Measurements from ENCODE around the gene IQCE. TPM values are rescaled to one million over a fixed set of nuclear protein-coding genes. Genes with fewer than 3 reads are reported as not detected.

Gene IQCE
- total and polyA plus RNA-seq, 8 donors = 14.7 to 25.1 (median 19.1) TPM

DNA sequence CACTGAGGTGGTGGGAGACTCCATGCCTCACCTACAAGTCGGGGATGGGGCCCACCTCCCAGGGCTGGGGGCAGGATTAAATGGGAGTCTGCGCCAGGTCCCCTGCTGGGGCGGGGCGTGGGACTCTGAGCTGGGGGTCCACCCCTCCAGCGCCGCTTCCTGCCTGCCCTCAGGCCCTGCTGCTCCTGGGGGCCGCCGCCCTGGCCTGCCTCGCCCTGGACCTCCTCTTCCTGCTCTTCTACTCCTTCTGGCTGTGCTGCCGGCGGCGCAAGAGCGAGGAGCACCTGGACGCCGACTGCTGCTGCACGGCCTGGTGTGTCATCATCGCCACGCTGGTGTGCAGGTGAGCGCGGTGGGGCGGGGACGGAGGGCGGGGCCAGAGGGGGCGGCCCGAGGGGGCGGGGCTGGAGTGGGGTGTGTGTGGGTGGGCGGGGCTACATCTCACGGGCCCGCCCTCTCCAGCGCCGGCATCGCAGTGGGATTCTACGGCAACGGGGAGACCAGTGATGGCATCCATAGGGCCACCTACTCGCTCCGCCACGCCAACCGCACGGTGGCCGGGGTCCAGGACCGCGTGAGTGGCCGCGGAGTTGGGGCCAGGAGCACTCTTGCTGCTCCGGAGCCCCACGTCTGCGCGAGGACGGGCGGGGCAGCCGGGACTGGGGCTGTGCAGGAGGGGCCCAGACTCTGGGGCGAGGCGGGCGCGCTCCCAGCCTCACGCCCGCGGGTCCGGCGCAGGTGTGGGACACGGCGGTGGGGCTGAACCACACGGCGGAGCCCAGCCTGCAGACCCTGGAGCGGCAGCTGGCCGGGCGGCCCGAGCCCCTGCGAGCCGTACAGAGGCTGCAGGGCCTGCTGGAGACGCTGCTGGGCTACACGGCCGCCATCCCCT is 88.1 kb downstream of the IQCE start:
- Histone ChIP-seq H3K4me3 (no peak overlapping the region), H3K27ac (no peak overlapping the region), H3K36me3 (peaks cover 0 to 55% of the 10 kb centered on the region in 2 donors), H3K4me1 (peaks cover 21 to 55% of the 10 kb centered on the region in 2 donors), H3K27me3 (no peaks in the 10 kb centered on the region), H3K9me3 (no peaks in the 10 kb centered on the region)
- intact Hi-C loops (cut with DNase I) = no loop called here
- ATAC-seq (no peak), DNase-seq (peak in 1 of 4 donors; percentile 74)
- TF ChIP-seq, protein P1, sequence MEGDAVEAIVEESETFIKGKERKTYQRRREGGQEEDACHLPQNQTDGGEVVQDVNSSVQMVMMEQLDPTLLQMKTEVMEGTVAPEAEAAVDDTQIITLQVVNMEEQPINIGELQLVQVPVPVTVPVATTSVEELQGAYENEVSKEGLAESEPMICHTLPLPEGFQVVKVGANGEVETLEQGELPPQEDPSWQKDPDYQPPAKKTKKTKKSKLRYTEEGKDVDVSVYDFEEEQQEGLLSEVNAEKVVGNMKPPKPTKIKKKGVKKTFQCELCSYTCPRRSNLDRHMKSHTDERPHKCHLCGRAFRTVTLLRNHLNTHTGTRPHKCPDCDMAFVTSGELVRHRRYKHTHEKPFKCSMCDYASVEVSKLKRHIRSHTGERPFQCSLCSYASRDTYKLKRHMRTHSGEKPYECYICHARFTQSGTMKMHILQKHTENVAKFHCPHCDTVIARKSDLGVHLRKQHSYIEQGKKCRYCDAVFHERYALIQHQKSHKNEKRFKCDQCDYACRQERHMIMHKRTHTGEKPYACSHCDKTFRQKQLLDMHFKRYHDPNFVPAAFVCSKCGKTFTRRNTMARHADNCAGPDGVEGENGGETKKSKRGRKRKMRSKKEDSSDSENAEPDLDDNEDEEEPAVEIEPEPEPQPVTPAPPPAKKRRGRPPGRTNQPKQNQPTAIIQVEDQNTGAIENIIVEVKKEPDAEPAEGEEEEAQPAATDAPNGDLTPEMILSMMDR (IDR thresholded peaks at IDR 0.05) = no peak

DNA sequence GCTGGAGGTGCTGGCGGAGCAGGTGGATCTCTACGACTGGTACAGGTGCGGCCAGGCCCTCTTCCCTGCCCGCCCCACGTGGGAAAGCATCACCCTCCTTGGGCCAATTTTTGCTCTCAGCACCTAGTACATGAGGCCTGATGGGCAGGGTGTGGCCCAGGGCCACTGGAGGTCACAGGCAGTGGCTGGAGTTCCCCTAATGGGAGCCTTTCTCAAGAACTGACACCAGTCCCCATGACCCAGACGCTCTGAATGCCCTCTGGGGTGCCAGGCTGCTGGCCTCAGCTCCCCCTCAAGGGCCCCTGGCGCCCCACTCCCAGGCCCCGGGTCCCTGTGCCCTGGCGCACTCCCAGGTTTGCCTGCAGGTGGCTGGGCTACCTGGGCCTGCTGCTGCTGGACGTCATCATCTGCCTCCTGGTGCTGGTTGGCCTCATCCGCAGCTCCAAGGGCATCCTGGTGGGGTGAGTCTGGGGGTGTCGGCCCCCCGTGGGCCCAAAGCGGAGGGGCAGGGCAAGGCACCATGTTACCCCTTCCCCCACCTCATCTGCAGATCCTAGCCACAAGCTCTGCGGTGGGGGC is 88.9 kb downstream of the IQCE start:
- intact Hi-C loops (cut with DNase I) = no loop called here
- TF ChIP-seq, protein P1 (IDR thresholded peaks at IDR 0.05) = no peak
- Histone ChIP-seq H3K27me3 (no peaks in the 10 kb centered on the region), H3K27ac (no peak overlapping the region), H3K9me3 (no peaks in the 10 kb centered on the region), H3K4me3 (no peak overlapping the region), H3K4me1 (peaks cover 16 to 47% of the 10 kb centered on the region in 2 donors), H3K36me3 (peaks cover 0 to 59% of the 10 kb centered on the region in 2 donors)
- ATAC-seq (peak; percentile 11), DNase-seq (peak in 1 of 4 donors; percentile 74)

DNA sequence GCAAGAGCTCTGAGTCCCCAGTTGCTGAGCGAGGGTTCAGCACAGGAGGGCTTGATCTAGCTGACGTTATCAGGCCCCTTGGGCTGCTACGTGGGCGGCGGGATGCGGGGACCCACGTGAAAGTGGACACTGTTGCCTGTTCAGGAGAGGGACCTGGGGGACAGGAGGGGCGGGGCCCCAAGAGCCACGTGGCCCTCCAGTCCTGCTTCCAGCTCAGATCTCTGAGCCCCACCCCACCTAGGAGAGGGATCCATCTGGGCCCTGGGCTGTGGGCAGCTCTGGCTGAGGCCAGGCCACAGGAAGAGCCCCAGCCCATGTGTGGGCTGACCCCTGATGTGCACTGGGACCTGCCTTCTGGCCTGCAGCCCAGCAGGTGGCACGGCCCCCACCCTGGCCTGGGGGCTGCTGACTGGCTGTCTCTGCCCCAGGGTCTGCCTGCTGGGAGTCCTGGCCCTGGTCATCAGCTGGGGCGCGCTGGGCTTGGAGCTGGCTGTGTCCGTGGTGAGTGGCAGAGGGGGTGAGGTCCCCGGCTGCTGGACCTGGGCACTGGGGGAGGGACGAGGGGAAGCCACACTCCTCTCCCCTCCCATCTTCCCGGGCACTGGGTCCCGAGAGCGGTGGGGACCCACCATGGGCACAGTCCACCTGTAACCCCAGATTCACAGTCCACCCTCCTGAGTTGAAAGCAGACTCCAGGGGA is 90.5 kb downstream of the IQCE start:
- intact Hi-C loops (cut with DNase I) = no loop called here

DNA sequence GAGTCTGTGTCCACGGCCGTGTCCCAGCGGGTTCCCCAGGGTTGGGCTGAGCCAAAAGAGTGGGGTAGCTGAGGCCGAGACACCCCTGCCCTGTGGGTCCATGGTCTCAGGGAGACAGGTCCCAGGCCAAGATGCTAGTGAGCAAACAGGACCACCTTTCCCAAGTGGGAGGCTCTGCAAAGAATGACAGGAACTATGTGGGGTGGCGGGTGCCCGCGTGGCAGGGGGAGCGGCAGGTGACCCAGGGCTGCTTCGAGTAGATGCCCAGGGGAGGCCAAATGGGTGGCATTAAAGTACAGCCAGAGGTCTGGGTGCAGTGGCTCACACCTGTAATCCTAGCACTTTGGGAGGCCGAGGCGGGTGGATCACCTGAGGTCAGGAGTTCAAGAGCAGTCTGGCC is 91.2 kb downstream of the IQCE start:
- Histone ChIP-seq H3K27me3 (no peaks in the 10 kb centered on the region), H3K4me1 (peaks cover 6 to 24% of the 10 kb centered on the region in 2 donors), H3K4me3 (no peak overlapping the region), H3K27ac (no peak overlapping the region), H3K36me3 (peaks cover 0 to 76% of the 10 kb centered on the region in 2 donors), H3K9me3 (no peaks in the 10 kb centered on the region)
- TF ChIP-seq, protein P1 (IDR thresholded peaks at IDR 0.05) = no peak
- DNase-seq (no peak), ATAC-seq (no peak)
- intact Hi-C loops (cut with DNase I) = no loop called here

More for the DNA sequence above, 90.5 kb downstream of the IQCE start:
- Histone ChIP-seq H3K9me3 (no peaks in the 10 kb centered on the region), H3K27ac (no peak overlapping the region), H3K4me3 (no peak overlapping the region), H3K4me1 (peaks cover 13 to 31% of the 10 kb centered on the region in 2 donors), H3K27me3 (no peaks in the 10 kb centered on the region), H3K36me3 (peaks cover 0 to 69% of the 10 kb centered on the region in 2 donors)
- DNase-seq = peak in 1 of 4 donors; percentile 76
- TF ChIP-seq, protein P1 (IDR thresholded peaks at IDR 0.05) = no peak
- no peak for ATAC-seq

DNA sequence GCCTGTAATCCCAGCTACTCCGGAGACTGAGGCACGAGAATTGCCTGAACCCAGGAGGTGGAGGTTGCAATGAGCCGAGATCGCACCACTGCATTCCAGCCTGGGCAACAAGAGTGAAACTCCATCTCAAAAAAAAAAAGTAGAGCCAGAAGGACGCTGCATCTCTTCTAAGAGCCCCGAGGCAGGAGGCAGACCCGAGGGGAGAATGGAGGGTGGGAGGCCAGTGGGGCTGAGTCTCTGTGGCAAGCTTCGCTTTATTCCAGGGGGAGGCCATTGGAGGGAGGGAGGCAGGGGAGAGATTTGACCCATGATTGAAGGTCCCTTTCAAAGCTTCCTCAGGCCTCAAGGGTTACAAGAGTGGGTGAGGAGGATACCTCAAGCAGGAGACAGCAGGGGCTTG is 91.7 kb downstream of the IQCE start:
- intact Hi-C loops (cut with DNase I) = no loop called here
- Histone ChIP-seq H3K27ac (no peak overlapping the region), H3K36me3 (peaks cover 0 to 78% of the 10 kb centered on the region in 2 donors), H3K4me1 (peaks cover 2 to 20% of the 10 kb centered on the region in 2 donors), H3K4me3 (no peak overlapping the region), H3K9me3 (no peaks in the 10 kb centered on the region), H3K27me3 (no peaks in the 10 kb centered on the region)
- no peak for DNase-seq
- TF ChIP-seq, protein P1 (IDR thresholded peaks at IDR 0.05) = no peak
- ATAC-seq = no peak

Data from left lung (tissue), 10 donors.